Thoracic aorta (tissue), 2 donors: ENCODE measurements around the gene RASD2. TPM values are rescaled to one million over a fixed set of nuclear protein-coding genes. Genes with fewer than 3 reads are reported as not detected.

Experiments used
- ATAC-seq: fragments of 150-250 bp; one replicate; pipeline ENCODE4 v1.8.0; 2017; ENCODE audit warnings: low read depth; ENCODE audit not compliant: insufficient number of reproducible peaks, low FRiP score
- DNase-seq: peaks from one replicate; pipeline ENCODE4 v3.0.0-alpha.2; 2020; ENCODE audit warnings: low spot score
- H3K27ac ChIP-seq, 2 donors: fragments of 200-600 bp; sonication (generic); 1 replicate in 1 of 2; 2 replicates in 1 of 2; pipeline ENCODE4 v1.5.1; 2016; ENCODE audit warnings: mild to moderate bottlenecking in 2 of 2, moderate library complexity in 2 of 2
- H3K27me3 ChIP-seq: fragments of 200-600 bp; sonication (generic); replicated peaks from 2 replicates; pipeline ENCODE4 v1.6.0; 2016; ENCODE audit warnings: mild to moderate bottlenecking; ENCODE audit not compliant: insufficient read depth
- H3K36me3 ChIP-seq: fragments of 200-600 bp; sonication (generic); one replicate; pipeline ENCODE4 v1.5.1; 2016
- H3K4me1 ChIP-seq, 2 donors: fragments of 200-600 bp; sonication (generic); 1 replicate in 1 of 2; 2 replicates in 1 of 2; pipeline versions ENCODE4 v1.5.1 to v1.6.0; 2016; ENCODE audit warnings: low read depth in 2 of 2, mild to moderate bottlenecking in 1 of 2; ENCODE audit not compliant: control insufficient read depth in 1 of 2
- H3K4me3 ChIP-seq: fragments of 200-600 bp; sonication (generic); 2 replicates; pipeline ENCODE4 v1.5.1; 2016; ENCODE audit warnings: mild to moderate bottlenecking
- H3K9me3 ChIP-seq: fragments of 200-600 bp; sonication (generic); 2 replicates; pipeline ENCODE4 v1.5.1; 2016
- CTCF ChIP-seq: fragments of 200-600 bp; sonication (generic); IDR thresholded peaks from one replicate; pipeline ENCODE4 v1.5.1; 2019; ENCODE audit warnings: antibody characterized with exemption
- total RNA-seq, 2 donors: library from RNA; depleted of rRNA; stranded (reverse); fragments of >200 nt; gene quantifications; one replicate each; pipeline versions ENCODE4 v1.1.0 to v1.2.3, GENCODE V29; 2016

RASD2 gene
- total RNA-seq, 2 donors from 2014 or later = 14.0 to 18.8 TPM

GRCh38 chr22:35516723-35517122, 23.9 kb upstream of the RASD2 start:
- Histone ChIP-seq H3K4me1 (no peaks in the 10 kb centered on the region), H3K4me3 (no peak overlapping the region), H3K36me3 (no peaks in the 10 kb centered on the region), H3K9me3 (no peaks in the 10 kb centered on the region), H3K27ac (no peak overlapping the region), H3K27me3 (no peaks in the 10 kb centered on the region)
- no peak for TF ChIP-seq CTCF
- no peak for ATAC-seq
- DNase-seq = no peak

GRCh38 chr22:35517207-35517606, 23.4 kb upstream of the RASD2 start:
- H3K36me3 ChIP-seq = no peaks in the 10 kb centered on the region
- no peak overlapping the region for H3K27ac ChIP-seq
- H3K4me1 ChIP-seq = no peaks in the 10 kb centered on the region
- no peaks in the 10 kb centered on the region for H3K27me3 ChIP-seq
- TF ChIP-seq CTCF = no peak
- no peak overlapping the region for H3K4me3 ChIP-seq
- no peaks in the 10 kb centered on the region for H3K9me3 ChIP-seq
- DNase-seq = no peak
- ATAC-seq = no peak

- Histone ChIP-seq H3K27me3 (no peaks in the 10 kb centered on the region), H3K27ac (no peak overlapping the region), H3K36me3 (no peaks in the 10 kb centered on the region), H3K4me1 (no peaks in the 10 kb centered on the region), H3K9me3 (no peaks in the 10 kb centered on the region), H3K4me3 (no peak overlapping the region)
- no peak for TF ChIP-seq CTCF
- DNase-seq = no peak
- ATAC-seq = no peak
Observed at GRCh38 chr22:35517769-35518530, 22.7 kb upstream of the RASD2 start.

GRCh38 chr22:35518811-35519210, 21.8 kb upstream of the RASD2 start:
- H3K36me3 ChIP-seq = no peaks in the 10 kb centered on the region
- no peaks in the 10 kb centered on the region for H3K4me1 ChIP-seq
- no peak for ATAC-seq
- no peak overlapping the region for H3K27ac ChIP-seq
- H3K9me3 ChIP-seq = no peaks in the 10 kb centered on the region
- no peak for DNase-seq
- no peak for TF ChIP-seq CTCF
- no peak overlapping the region for H3K4me3 ChIP-seq
- H3K27me3 ChIP-seq = no peaks in the 10 kb centered on the region

GRCh38 chr22:35519306-35520000, 21.2 kb upstream of the RASD2 start:
- no peak for TF ChIP-seq CTCF
- no peaks in the 10 kb centered on the region for H3K9me3 ChIP-seq
- H3K27me3 ChIP-seq = no peaks in the 10 kb centered on the region
- DNase-seq (no peak), ATAC-seq (no peak)
- H3K4me3 ChIP-seq = no peak overlapping the region
- H3K27ac ChIP-seq = no peak overlapping the region
- H3K4me1 ChIP-seq = no peaks in the 10 kb centered on the region
- H3K36me3 ChIP-seq = no peaks in the 10 kb centered on the region
